ENCODE data around the gene NAA20.
"Not testable (repeated sequence)": the region's sequence is repeated elsewhere in the genome, so short reads cannot be mapped to it uniquely, and the experiment has no call there.

Gene NAA20

DNA sequence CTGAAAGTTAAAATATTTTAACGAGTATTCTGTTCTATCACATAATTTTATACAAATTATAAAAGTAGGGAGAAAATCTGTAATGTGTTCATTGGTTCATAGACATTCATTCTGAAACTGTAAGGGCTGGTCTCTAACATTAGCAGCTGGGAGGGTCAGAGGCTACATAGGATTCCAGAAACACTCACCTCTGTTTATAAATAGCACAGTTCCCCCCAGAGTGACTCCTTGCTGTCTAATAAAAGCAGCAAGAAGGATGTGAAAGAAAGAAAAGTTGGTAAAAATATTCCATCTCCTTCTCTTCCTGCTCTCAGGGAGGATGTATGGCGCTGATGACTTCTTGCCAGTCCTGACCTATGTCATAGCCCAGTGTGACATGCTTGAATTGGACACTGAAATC is 25.3 kb upstream of the NAA20 start:
- no peak for DNase-seq (ENCODE audit: low spot score)

- DNase-seq (ENCODE audit: low spot score): no peak
Measured at GRCh38 chr20:19992996-19993908, 23.9 kb upstream of the NAA20 start.

DNA sequence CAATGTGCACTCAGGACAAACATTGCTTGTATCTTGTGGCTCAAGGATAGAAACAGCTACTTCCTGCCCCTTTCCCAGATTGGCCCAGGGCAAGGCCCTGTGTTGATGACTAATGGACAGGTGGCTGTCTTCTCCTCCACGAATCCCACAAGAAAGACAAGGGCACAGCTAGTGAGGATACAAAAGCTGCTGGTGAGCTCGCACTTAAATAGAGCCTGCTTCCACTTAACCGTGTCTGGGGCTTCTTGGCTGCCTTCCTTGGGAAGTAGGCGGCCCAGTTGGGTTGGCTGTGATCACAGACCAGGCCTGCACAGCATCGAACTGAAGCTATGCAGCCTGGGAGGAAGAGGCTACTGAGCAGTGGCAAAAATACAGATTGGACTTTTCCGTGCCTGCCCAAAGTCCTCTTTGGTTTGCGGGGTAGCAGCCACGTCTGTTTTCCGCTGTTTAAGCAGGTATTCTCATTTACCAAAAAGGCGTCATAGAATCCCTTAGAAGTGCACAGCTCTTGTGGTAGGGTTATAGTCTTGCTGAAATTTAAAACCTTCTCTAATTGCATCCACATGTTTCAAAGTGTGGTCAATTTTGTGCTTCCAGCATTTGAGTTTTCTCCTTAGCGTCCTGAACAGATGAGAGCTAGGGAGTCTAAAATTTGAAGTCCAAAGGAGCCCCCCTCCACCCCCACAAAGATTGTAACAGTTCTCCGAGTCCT is 23.0 kb upstream of the NAA20 start:
- DNase-seq (ENCODE audit: low spot score): no peak

DNA sequence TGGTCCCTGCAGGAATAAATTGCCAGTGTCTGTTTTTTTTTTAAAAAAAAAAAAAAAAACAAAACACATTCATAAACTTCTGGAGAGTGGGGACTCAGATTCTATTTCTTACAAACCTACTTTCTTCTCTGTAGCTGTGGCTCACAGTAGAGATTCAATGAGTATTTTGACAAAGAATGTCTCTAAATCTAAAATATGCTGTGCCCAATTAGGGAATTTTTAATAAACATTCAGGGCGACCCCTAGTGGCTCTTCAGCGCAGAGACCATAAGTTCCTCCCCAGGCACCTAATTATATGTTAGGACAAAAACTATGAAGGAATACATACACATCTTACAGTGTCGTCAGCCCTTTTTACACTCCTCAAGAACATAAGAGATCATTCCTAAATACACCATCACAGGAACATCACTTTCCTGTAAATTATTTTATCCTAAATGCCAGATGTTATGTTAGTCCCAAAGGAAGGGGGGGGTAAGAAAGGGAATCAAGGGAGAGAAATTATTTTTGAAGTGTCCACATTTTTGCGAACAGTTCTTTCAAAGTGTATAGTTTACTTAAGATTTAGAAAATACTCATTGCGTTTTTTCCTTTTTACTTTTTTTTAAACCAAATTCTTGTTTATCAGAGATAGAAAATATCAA is 21.8 kb upstream of the NAA20 start:
- DNase-seq (ENCODE audit: low spot score): no peak

GRCh38 chr20:19996222-19996621 is 20.9 kb upstream of the NAA20 start:
- DNase-seq (ENCODE audit: low spot score): no peak

DNA sequence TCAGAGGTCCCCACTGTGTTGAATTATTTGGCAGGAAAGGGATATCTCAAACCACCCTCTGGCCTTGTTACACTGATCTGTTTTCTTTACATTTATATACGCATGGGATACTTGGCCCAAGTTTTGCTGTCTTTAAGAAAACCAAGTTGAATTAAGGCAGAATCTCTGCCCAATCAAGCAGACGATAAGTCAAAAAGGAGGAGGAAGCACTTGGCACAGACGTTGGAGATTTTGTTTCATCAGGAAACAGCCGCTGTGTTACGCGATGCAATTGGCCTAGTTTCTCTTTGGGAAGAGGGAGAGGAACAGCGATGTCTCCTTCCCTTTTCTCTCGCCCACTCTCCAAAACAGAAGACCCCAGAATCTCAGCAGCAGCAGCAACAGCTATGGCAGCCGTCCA is 20.2 kb upstream of the NAA20 start:
- no peak for DNase-seq (ENCODE audit: low spot score)

DNA sequence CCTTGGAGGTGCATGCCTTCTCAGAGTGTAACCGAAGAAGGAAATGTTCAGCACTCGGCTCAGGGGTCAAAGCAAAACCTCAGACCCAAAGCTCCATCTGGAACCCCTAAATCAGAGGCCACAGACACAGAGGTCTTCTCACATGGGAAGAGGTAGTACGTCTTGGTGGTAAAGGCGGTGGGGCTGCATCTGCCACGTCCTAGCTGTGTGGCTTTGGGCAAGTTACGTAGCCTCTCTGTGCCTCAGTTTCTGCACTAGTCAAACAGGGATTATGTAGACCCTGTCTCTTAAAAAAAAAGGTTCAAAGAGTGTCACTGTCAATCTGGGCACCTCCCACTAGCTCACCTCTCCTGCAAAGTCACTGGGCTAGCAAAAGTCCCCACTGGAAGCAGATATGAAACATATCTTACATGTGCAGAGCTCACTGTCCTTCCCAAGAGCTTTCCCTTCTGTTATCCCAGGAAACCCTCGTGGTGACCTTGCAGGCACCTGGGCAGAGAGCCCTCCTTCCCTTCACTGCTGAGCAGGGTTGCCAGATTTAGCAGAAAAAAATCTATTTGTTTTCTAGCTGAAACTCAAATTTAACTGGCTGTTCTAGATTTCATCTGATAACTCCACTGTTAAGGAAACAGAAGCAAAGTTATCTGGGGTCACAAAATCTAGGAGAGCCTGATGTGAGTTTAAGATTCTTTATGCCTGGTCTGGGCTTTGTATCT is 18.0 kb upstream of the NAA20 start:
- no peak for DNase-seq (ENCODE audit: low spot score)

- no peak for DNase-seq (ENCODE audit: low spot score)
Measured at GRCh38 chr20:20000211-20000968, 16.8 kb upstream of the NAA20 start.

DNA sequence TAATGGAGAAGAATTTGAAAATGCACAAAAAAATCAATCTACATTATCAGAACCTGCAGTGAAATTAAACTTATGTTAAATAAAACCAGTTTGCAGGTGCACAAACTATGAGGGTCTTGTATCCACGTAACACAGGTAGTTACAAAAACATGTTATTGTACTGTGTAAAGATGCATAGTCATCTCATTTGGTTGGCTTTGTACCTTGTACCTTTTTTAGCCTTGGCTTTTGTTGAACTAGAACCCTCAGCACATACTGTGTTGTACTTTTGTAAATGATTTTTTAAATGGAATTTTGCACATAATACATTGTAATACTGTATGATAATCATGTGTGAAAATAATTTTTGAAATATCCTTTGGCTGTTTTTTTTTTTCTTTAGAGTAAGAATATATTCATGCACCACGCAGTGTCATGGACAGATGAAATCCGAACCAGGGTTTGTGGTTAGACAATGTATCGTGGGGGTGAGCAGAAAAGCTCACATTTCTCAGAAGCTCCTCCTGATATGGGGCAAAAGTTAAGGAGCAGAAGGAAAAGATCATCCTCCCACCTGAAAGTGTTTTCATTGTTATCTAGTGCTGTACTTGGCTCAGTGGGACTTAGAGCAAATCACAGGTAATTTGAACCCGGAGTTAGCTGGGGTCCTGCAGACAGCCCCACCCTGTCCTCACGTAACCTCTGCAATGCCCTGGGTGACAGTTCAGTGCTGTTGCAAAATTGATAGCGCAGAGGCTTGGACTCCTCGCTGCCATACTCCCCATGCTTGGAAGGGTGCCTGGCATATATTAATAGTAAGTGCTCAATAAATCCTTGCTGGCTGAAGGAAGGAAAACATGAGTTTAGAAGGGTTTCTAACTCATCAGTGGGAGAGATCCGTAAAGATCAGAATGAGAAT is 14.8 kb upstream of the NAA20 start:
- no peak for DNase-seq (ENCODE audit: low spot score)

- no peak for DNase-seq (ENCODE audit: low spot score)
Measured at GRCh38 chr20:20003031-20003954, 13.9 kb upstream of the NAA20 start.

DNA sequence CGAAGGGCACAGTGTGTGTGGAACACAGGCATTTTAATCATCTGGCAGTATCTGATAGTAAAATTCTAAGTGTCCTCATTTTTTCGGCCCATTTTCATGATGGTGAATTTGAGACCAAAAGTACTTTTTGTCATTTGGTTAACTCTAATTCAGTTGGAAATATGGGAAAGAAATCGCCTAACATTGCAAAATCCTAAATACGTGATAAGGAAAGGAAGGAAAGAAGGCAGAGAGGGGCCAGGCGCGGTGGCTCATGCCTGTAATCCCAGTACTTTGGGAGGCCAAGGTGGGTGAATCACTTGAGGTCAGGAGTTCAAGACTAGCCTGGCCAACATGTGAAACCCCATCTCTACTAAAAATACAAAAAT is 13.2 kb upstream of the NAA20 start:
- DNase-seq (ENCODE audit: low spot score): not testable (repeated sequence)

DNA sequence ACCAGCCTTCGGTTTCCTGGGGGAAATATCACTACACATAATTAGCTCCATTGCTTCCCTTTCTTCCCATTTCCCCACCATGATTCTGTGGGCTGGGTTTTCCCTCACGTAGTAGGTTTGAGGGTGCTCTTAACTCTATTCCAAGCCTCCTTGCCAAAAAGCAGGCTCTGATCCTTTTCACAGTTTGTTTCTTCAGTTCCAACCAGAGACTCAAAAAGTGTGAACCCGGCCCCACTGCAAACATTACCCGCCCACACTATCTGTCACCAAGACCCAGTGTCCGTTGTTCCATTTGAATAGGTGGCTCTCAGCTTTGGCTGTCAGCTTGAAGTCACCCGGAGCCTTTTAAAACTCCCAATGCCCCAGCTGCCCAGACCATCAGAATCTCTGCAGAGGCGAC is 11.8 kb upstream of the NAA20 start:
- DNase-seq (ENCODE audit: low spot score): no peak

DNA sequence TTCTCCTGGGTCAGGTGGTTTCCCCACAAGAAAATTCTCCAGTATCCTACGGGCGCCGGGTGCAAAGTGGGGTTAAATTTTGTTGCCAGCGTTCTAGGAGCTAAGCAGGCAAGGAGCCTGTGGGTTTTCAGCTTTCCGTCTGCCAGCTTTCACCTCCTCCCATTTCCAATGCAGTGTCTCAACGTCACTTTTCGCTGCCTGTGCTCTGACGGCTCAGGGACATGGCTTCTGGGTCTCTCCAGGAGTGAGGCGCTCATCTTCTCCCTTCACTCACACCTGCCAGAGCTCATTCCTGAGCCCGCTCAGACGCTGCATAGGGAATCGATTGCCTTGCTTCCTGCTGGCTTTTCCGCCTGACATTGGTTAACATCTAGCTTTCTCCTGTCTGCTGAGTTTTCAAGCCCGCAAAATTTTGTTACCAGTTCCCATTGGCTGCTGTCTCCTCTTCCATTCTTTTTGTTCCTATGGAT is 7.3 kb upstream of the NAA20 start:
- no peak for DNase-seq (ENCODE audit: low spot score)

GRCh38 chr20:20010639-20011500 is 6.3 kb upstream of the NAA20 start:
- DNase-seq (ENCODE audit: low spot score): no peak

- DNase-seq (ENCODE audit: low spot score): no peak
Measured at GRCh38 chr20:20012541-20012940, 4.6 kb upstream of the NAA20 start.

DNA sequence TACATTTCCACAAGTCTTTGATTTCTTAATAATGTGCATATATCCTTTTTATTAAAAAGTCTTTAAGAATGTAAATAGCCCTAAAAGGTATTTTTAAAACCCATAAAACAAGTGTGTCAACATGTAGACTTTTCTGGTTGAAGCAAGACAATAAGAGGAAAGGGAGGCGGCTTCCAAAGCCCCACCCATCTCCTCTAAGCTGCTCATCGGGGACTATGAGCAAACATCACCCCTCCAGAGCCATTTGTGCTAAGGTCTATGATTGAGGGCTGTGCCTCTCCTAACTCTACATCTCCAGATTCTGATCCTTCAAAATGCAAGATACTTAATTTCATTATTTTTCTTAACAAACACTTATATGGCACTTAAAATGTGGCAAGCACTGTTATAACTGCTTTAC is 2.5 kb upstream of the NAA20 start:
- DNase-seq (ENCODE audit: low spot score): no peak

- no peak for DNase-seq (ENCODE audit: low spot score)
Measured at GRCh38 chr20:20017844-20018185, 653 bp downstream of the NAA20 start.

DNA sequence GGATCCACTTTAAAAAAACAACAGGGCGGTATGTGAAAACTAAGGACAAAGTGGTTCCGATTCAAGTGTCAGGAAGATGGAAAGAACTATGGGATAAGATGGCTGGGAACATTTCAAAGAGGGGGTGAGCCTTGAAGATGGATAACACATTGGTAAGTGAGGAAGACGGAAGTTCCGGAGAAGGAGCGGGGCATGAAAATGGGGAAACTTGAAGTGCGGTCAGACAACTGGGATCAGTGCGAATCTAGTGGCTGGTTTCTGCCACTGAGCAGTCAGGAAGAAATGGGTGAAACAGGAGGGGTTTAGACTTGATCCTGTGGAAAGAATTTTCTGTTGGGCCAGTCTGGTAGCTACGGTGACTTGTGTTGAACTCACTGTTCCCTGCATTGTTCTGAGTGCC is 1.2 kb downstream of the NAA20 start:
- DNase-seq (ENCODE audit: low spot score): no peak

All from left forelimb (tissue), 1 donor.